Pons (tissue), 1 donor: ENCODE data around the gene ZNF639.
"Not testable (repeated sequence)": the region's sequence is repeated elsewhere in the genome, so short reads cannot be mapped to it uniquely, and the experiment has no call there.

Source experiments
- DNase-seq: peaks from one replicate; pipeline ENCODE4 v3.0.0-alpha.2; 2016; ENCODE audit warnings: low spot score

Gene ZNF639, protein sequence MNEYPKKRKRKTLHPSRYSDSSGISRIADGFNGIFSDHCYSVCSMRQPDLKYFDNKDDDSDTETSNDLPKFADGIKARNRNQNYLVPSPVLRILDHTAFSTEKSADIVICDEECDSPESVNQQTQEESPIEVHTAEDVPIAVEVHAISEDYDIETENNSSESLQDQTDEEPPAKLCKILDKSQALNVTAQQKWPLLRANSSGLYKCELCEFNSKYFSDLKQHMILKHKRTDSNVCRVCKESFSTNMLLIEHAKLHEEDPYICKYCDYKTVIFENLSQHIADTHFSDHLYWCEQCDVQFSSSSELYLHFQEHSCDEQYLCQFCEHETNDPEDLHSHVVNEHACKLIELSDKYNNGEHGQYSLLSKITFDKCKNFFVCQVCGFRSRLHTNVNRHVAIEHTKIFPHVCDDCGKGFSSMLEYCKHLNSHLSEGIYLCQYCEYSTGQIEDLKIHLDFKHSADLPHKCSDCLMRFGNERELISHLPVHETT

GRCh38 chr3:179322286-179323196 is at the start of gene ZNF639:
ZNF639 (plus strand) TSS chr3:179323031; CDS start chr3:179328294, 5,263 bp downstream.
- peak; percentile 73 for DNase-seq

DNA sequence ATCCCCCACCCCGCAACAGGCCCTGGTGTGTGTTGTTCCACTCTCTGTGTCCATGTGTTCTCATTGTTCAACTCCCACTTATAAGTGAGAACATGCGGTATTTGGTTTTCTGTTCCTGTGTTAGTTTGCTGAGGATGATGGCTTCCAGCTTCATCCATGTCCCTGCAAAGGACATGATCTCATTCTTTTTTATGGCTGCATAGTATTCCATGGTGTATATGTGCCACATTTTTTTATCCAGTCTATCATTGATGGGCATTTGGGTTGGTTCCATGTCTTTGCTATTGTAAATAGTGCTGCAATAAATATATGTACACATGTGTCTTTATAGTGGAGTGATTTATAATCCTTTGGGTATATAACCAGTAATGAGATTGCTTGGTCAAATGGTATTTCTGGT is 48.4 kb upstream of the ZNF639 start:
- not testable (repeated sequence) for DNase-seq

DNA sequence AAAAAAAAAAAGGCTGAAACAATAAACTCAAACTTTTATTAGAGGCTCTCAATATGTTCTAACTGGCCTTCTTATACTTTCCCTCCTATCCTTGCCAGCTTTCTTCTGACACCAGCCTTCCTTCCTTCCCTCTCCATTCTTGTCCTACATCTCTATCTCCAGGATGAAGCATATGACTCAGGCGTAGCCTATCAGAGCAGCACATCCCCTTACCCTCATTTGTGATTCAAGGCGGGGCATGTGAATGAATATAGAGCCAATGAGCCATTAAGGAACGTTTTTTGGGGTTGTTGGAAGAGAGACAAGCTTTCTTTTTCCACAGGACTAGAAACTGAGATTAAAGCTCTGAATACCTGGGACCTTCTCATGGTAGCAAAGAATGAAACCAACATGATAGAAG is 46.8 kb upstream of the ZNF639 start:
- no peak for DNase-seq

- no peak for DNase-seq
Observed at GRCh38 chr3:179276743-179277142, 46.1 kb upstream of the ZNF639 start.

DNA sequence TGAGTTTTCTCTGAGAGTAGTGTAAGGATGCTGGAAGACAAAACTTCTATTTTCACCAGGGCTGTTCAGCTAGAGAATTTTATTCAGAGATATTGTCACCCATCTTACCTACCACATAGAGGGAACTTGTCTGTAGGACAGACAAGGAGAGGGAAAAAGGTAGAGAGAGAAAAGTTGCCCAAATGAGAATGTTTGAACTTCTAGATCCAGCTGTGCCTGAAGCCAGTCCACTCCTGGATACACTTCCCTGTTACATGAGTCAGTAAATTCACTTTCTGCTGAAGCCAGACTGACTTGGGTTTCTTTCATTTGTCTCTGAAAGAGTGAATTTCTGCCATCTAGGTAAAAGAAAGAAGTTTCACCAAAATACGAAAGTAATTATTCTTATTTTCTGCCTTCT is 44.7 kb upstream of the ZNF639 start:
- no peak for DNase-seq

GRCh38 chr3:179278932-179279693 is 43.7 kb upstream of the ZNF639 start:
- DNase-seq = no peak

DNA sequence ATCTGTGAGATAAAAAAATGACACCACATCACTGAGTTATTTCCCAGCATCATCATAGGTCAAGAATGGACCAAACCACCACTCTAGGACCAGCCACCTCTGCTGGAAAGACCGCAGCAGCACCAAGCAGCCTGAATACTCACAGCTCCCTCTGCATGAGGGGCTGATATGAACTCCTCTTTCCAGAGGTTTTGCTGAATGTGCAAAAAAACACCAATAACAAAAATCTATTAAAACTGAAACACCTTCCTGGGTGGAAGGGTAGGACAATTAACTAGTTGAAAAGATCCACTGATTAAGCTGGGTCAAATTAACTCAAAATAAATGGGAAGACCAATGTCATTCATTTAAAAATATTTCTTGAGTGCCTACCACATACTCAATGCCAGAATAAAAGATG is 43.0 kb upstream of the ZNF639 start:
- no peak for DNase-seq

DNA sequence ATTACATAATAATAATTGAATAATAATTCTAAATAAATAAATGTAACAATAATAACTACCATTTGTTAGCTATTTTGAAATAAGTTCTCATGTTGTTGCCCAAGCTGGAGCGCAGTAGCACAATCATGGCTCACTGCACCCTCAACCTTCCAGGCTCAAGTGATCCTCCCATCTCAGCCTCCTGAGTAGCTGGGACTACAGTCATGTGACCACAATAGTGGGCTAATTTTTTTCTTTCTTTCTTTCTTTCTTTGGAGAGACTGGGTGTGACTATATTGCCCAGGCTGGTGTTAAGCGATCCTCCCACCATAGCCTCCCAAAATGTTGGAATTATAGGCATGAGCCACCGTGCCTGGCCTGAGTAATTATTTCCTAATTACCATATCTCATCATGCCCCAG is 41.0 kb upstream of the ZNF639 start:
- DNase-seq = no peak

GRCh38 chr3:179286331-179286730 is 36.5 kb upstream of the ZNF639 start:
- DNase-seq = no peak

- DNase-seq = no peak
Observed at GRCh38 chr3:179288845-179289244, 34.0 kb upstream of the ZNF639 start.

DNA sequence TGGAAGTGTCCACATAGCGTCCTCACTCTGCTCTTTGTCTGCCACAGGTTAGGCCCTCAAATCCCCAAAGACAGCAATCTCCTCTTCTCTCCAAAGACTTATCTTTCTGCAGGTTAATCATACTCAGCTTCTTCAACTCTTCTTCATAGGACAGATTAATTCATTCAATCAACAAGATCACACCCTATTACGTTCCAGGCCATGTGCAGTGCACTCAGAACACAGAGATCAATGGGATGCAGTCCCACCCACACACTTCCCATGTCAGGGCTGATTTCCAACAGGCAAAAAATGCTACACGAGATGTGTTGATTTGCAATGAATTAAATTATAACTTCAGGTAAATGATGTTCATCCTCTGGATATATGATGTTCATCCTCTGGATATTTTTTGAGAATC is 33.5 kb upstream of the ZNF639 start:
- no peak for DNase-seq

GRCh38 chr3:179292450-179292849 is 30.4 kb upstream of the ZNF639 start:
- DNase-seq = no peak

DNA sequence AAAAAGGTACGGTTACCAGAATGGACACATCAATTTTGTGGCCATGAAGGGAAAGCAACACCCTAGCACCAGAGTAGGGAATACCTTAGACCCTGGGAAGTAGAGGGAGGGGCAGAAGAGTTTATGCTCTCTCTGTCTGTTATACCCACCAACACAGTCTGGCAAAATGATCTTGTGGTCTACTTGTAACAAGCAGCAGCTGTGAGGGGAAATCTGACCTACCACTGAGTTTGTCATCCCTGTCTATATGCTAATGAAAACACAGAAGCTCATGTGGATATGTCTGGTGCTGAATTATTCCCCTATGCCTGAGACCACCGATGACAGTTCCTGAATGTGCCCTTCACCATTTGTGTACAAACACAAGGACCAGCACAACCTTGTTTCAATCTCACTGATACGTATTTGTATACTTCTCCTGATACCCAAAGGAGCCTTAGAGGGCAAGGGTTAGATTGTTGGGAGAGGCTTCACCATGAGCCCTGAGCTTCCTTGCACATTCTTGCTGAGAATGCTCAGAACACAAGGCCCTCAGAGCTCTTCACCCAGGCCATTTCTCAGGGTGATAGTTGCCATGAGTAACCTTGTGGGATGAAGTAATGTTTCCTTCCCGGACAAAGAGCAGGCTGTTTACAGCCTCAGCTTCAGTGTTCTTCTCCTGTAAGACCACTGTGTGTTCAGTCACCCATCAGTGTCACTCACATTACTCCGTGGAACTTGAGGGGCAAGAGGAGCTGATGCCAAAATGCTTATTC is 24.7 kb upstream of the ZNF639 start:
- no peak for DNase-seq

DNA sequence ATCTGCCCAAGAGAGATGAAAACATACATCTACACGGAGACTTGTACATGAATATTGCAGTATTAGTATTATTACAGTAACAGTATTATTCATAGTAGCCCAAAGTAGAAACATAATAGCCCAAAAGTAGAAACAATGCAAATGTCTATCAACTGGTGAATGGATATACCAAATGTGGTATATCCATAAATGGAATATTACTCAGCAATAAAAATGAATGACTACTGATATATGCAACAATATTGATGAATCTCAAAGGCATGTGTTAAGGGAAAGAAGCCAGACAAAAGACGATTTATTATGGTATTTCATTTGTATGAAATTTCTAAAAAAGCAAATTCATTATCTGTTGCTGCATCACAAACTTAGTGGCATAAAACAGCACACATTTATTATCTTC is 23.5 kb upstream of the ZNF639 start:
- DNase-seq = no peak

GRCh38 chr3:179299999-179300613 is 22.7 kb upstream of the ZNF639 start:
- DNase-seq = no peak

DNA sequence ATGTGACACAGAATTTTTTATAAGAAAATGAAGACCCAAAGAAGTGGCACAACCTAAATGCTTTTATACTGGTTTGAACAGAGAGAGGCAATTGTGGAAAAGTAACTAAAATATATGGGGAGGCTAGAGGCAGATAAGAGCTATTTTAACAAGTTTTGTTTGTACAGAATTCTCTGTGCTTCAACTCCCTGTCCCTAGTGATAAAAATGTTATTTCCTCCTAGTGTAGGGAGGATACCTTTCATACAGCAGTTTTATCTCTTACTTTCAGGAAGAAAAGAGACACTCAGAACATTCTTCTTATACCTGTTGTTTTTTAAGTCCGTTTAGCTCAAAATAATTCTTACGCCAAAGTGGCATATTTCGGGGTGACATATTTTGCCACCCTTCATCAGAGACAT is 21.2 kb upstream of the ZNF639 start:
- no peak for DNase-seq

GRCh38 chr3:179302111-179302510 is 20.7 kb upstream of the ZNF639 start:
- DNase-seq = no peak

DNA sequence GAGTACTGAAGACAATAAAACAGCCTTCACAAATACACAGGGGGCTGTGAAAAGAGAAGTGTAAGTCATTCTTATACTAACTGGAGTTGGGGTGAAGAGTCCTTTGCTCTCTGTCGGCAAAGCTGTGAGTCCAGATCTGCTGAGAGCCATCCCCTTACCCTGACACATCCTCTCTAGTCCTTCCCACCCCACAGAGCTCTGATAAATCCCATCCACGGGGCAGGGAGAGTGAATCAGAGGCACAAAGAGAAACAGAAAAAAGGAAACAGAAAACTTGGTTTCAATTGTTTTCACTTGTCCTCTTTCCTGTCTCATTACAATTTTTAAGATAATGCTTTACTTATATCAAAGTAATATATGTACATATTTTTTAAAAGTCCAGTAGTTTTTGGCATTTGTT is 18.2 kb upstream of the ZNF639 start:
- no peak for DNase-seq

- DNase-seq = not testable (repeated sequence)
Observed at GRCh38 chr3:179307362-179307761, 15.5 kb upstream of the ZNF639 start.

- no peak for DNase-seq
Observed at GRCh38 chr3:179308001-179308400, 14.8 kb upstream of the ZNF639 start.
